Right cardiac atrium (tissue), 5 donors: ENCODE measurements around the gene SYT1. TPM values are rescaled to one million over a fixed set of nuclear protein-coding genes. Genes with fewer than 3 reads are reported as not detected.
A peak's percentile ranks its signal among the peaks of the same experiment; 100 is the strongest.
"Not testable (repeated sequence)": the region's sequence is repeated elsewhere in the genome, so short reads cannot be mapped to it uniquely, and the experiment has no call there.

Source experiments
- ATAC-seq, 2 donors: fragments of 200-7000 bp; cut with Tn5 transposase; one replicate each; pipeline versions ENCODE4 v1.8.0 to v1.9.1; 2020; ENCODE audit warnings: moderate library complexity in 2 of 2, mild to moderate bottlenecking in 1 of 2
- DNase-seq, 3 donors: peaks; one replicate each; pipeline ENCODE4 v3.0.0-alpha.2; 2020
- H3K27ac ChIP-seq: one replicate; pipeline ENCODE4 v1.5.1; 2013; ENCODE audit warnings: mild to moderate bottlenecking, low read length, control low read depth, moderate library complexity
- H3K27me3 ChIP-seq: one replicate; pipeline ENCODE4 v1.6.1; 2013; ENCODE audit not compliant: control insufficient read depth, insufficient read depth
- H3K4me1 ChIP-seq: one replicate; pipeline ENCODE4 v1.6.1; 2013; ENCODE audit warnings: low read length; ENCODE audit not compliant: control insufficient read depth, insufficient read depth
- H3K4me3 ChIP-seq: one replicate; pipeline ENCODE4 v1.5.1; 2013; ENCODE audit warnings: low read length, control low read depth
- H3K9me3 ChIP-seq: one replicate; pipeline ENCODE4 v1.6.1; 2013; ENCODE audit warnings: low read length; ENCODE audit not compliant: control insufficient read depth
- WGBS: extraction: QIAGEN DNeasy Blood & Tissue Kit; methylation state at CpG from one replicate; pipeline ENCODE4 v1.1.7; 2013; 5-methylcytosine and 5-hydroxymethylcytosine counted together
- intact Hi-C, 4 donors: fragments of 100-400 bp; cut with DNase I; formaldehyde crosslinking; loops; one replicate each; pipeline versions ENCODE4 v1.11.0 to v1.14.0; 2022 to 2023
- long read RNA-seq, 4 donors: library from polyadenylated mRNA; unstranded; transcript quantifications; one replicate each; pipeline ENCODE4 v2.0.0, GENCODE V29; 2020 to 2021
- polyA plus RNA-seq: library from polyadenylated mRNA; stranded (reverse); fragments of 200-250 nt; gene quantifications from one replicate; pipeline ENCODE4 v1.2.3, GENCODE V29; 2013
- total RNA-seq, 4 donors: library from RNA; stranded (reverse); fragmentation: NEBNext Ultra II Directional; extraction: Animal tissue kit (Norgen Biotek cat#: 25700); gene quantifications; one replicate each; pipeline ENCODE4 v1.2.1, GENCODE V29; 2021
- donor health status: healthy with polysubstance abuse.
- donor health status: DM: no; HTN: yes; CAD: no.
- donor health status: DM: no; HTN: no; CAD: no.
- donor health status: DM: no; HTN: yes; CAD: no; lungs with severe emphysema.
- donor health status: DM: yes; HTN: yes; CAD: no.

SYT1 gene
- total RNA-seq (under 1 TPM in 3 of 4 donors, not detected in 1; 0.23 to 0.53 (median 0.32) TPM), polyA plus RNA-seq (0.20 TPM)
- long read RNA-seq, donor 1, result 0 reads
- long read RNA-seq, donor 2, result 0 reads
- long read RNA-seq, donor 3, result 0 reads
- long read RNA-seq, donor 4, result 0 reads

DNA sequence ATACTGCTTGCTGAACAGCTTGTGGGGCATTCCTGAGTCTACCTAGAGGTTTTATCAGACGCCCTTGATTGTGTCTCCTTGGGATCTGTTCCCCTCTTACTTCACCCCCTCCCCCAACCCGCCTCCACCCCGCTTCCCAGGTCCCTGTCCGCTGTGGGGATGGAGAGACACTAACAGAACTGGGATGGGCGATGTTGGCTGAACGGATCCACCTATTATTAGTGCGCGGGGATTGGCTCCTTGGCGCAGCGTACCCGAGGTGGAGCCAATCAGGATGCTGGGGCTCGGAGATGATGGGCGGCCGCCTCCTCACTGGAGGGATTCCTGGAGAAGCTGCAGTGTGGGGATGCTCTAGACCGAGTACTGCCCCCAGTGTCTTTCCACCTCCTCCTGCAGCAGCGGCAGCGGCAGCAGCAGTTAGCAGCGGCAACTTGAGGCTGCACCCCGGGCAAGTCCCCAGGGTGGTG, at the start of gene SYT1:
TSS of gene SYT1 (plus strand) at position 372 of the 467 bp plus-strand sequence.
- Histone ChIP-seq H3K9me3 (no peaks in the 10 kb centered on the region), H3K27me3 (no peaks in the 10 kb centered on the region), H3K4me3 (peak within 1 kb of the TSS; percentile 72), H3K4me1 (peaks cover 4% of the 10 kb centered on the region), H3K27ac (no peak within 1 kb of the TSS)
- intact Hi-C loops, result no loop called here
- ATAC-seq (peak; percentile 37 to 55), DNase-seq (peak; percentile 15 to 54 (median 48))
- WGBS, result under 1% methylated on average over 19 of the region's 19 CpGs

DNA sequence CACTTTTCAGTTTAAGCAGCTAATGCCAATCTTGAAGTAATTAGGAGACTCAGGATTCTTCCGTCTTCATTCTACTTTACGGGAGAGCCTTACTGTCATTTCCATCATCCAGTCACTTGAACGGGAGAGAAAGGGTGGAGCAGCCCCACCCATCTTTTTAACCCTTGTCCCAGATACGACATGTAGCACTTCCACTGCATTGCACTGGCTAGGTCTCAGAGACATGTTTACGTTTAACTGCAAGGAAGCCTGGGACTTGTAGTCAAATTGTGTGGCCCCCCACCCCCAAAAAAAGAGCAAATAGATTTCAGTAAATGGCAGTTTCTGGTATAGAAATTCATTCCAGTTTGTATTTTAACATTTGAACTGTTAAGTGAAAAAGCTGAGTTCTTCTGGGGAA, 46.1 kb upstream of the SYT1 start:
- 28% methylated on average over 5 of the region's 5 CpGs for WGBS
- DNase-seq (no peak), ATAC-seq (no peak)
- Histone ChIP-seq H3K27me3 (no peaks in the 10 kb centered on the region), H3K27ac (no peak overlapping the region), H3K4me3 (no peak overlapping the region), H3K4me1 (no peaks in the 10 kb centered on the region), H3K9me3 (no peaks in the 10 kb centered on the region)
- intact Hi-C loops, result no loop called here

DNA sequence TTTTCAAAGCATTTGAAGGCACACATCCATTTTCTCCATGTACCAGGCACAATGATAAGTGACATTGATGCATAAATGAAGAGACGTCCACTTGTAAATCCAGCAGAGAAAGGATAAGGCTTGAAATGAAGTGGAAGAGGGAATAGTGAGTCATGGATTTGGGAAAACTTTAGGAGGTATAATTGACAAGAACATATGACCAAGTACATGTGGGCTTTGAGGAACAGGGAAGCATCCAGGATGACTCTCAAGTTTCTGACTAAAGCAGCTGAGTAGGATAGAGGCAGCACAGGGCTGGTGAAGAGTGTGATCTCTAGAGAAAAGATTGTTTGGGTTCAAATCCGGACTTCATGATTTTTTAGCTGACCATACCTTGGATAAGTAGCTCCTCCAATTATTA, 43.6 kb upstream of the SYT1 start:
- intact Hi-C loops, result no loop called here
- Histone ChIP-seq H3K27me3 (no peaks in the 10 kb centered on the region), H3K9me3 (no peaks in the 10 kb centered on the region), H3K27ac (no peak overlapping the region), H3K4me3 (no peak overlapping the region), H3K4me1 (no peaks in the 10 kb centered on the region)
- 67% methylated on average over 2 of the region's 2 CpGs for WGBS
- DNase-seq, result no peak
- ATAC-seq, result no peak

- H3K4me1 ChIP-seq, result no peaks in the 10 kb centered on the region
- no peak for ATAC-seq
- intact Hi-C loops, result no loop called here
- no peak overlapping the region for H3K4me3 ChIP-seq
- H3K27ac ChIP-seq, result no peak overlapping the region
- DNase-seq, result no peak
- H3K27me3 ChIP-seq, result no peaks in the 10 kb centered on the region
- no peaks in the 10 kb centered on the region for H3K9me3 ChIP-seq
Measured at GRCh38 chr12:78824918-78825317, 39.7 kb upstream of the SYT1 start.

GRCh38 chr12:78829690-78830089, 34.9 kb upstream of the SYT1 start:
- H3K27me3 ChIP-seq, result no peaks in the 10 kb centered on the region
- H3K27ac ChIP-seq, result no peak overlapping the region
- DNase-seq (no peak), ATAC-seq (no peak)
- H3K4me1 ChIP-seq, result no peaks in the 10 kb centered on the region
- intact Hi-C loops, result no loop called here
- 78% methylated on average over 2 of the region's 2 CpGs for WGBS
- H3K4me3 ChIP-seq, result no peak overlapping the region
- no peaks in the 10 kb centered on the region for H3K9me3 ChIP-seq

GRCh38 chr12:78835493-78835892, 29.1 kb upstream of the SYT1 start:
- Histone ChIP-seq H3K27me3 (no peaks in the 10 kb centered on the region), H3K27ac (no peak overlapping the region), H3K4me1 (no peaks in the 10 kb centered on the region), H3K4me3 (no peak overlapping the region), H3K9me3 (no peaks in the 10 kb centered on the region)
- DNase-seq (no peak), ATAC-seq (no peak)
- intact Hi-C loops, result no loop called here
- WGBS, result 88% methylated on average over 6 of the region's 6 CpGs

- intact Hi-C loops, DNase-seq, H3K4me3 ChIP-seq, H3K4me1 ChIP-seq, H3K27me3 ChIP-seq, H3K27ac ChIP-seq, H3K9me3 ChIP-seq, ATAC-seq: not testable (repeated sequence)
- WGBS, result 84% methylated on average over 7 of the region's 7 CpGs
Measured at GRCh38 chr12:78840518-78841019, 24.0 kb upstream of the SYT1 start.

GRCh38 chr12:78853231-78853630, 11.3 kb upstream of the SYT1 start:
- H3K27me3 ChIP-seq, result no peaks in the 10 kb centered on the region
- no peaks in the 10 kb centered on the region for H3K4me1 ChIP-seq
- no peaks in the 10 kb centered on the region for H3K9me3 ChIP-seq
- H3K27ac ChIP-seq, result no peak overlapping the region
- intact Hi-C loops, result no loop called here
- no peak overlapping the region for H3K4me3 ChIP-seq
- no peak for ATAC-seq
- DNase-seq, result no peak

DNA sequence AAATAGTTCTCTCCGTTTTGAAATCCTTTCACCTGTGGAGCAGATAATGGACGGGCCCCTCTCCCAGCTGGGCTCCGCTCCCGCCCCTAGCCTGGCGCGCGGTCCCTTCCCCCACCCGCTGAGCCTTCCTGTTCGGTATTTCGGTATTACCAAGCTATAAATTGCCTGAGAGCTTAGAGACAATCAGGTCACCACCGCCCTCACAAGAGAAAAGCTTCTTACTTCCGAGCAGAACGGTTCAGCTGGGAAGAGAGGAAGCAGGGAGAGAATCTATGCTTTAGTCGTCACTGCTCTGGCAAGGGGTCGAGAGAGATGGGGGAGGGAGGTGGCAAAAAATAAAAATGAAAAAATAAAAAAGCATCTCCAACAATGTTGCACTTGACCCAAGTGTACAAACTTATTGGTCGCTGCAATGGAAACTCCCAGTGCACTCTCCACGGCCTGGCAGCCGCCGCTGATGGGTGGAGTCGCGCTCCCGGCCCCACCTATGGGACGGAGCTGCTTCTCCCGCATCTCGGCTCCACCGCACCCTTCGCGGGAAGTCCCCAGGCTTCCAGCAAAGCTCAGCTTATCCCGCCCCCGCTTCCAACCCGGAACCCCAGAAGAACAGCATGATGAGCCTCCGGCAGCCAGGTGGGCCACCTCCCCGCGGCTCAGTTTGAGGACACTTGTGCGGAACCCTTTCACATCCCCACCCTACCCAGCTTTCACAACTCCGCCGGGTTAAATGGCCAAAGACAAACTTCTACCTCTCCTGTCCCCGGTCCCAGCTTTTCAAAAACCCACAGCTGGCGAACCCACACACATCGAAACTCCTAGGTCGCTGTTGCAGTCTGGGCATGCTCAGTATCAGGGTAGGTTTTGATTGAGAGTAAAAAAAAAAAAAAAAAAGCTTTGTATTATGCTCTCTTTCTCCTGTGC, 832 bp upstream of the SYT1 start:
- H3K27me3 ChIP-seq, result no peaks in the 10 kb centered on the region
- WGBS, result 1% methylated on average over 41 of the region's 41 CpGs
- DNase-seq, result peak; percentile 14 to 62 (median 60)

DNA sequence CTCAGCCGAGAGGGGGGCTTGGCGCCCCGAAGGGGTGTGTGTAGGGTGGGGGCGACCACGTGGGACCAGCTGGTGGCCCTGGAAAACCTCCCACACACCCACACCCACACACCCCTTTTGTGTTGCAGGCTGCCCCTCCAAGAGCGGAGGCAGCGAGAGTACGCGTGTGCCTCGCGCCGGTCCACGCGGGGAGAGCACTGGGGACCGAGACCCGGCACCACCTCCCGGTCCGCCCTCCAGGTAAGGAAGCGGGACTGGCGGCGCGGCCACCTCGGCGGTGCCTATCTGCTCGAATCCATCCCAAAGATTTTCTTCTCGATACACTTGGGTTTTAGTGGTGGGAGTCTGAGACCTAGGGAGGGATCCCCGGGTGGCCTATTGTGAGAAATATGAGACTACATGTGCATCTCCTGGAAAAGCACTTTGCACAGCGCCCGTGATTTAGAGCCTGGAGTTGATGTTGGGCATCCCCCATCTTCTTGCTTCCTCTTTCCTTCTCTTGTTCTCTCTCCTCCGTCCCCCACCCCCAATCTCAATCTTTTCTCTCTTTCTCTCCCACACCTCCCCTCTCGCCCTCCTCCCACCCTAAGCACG, 393 bp downstream of the SYT1 start:
- H3K27me3 ChIP-seq, result no peaks in the 10 kb centered on the region
- H3K27ac ChIP-seq, result no peak overlapping the region
- H3K4me3 ChIP-seq, result peak overlapping the region; percentile 72
- peaks cover 4% of the 10 kb centered on the region for H3K4me1 ChIP-seq
- ATAC-seq, result peak; percentile 29 to 36
- no peaks in the 10 kb centered on the region for H3K9me3 ChIP-seq
- intact Hi-C loops, result no loop called here
- 3% methylated on average over 31 of the region's 32 CpGs for WGBS
- DNase-seq, result peak; percentile 4 to 37 (median 31)

More for the DNA sequence above, 832 bp upstream of the SYT1 start:
- Histone ChIP-seq H3K4me3 (peak overlapping the region; percentile 72), H3K4me1 (peaks cover 4% of the 10 kb centered on the region), H3K9me3 (no peaks in the 10 kb centered on the region), H3K27ac (no peak overlapping the region)
- intact Hi-C loops, result no loop called here
- peak; percentile 57 to 69 for ATAC-seq

DNA sequence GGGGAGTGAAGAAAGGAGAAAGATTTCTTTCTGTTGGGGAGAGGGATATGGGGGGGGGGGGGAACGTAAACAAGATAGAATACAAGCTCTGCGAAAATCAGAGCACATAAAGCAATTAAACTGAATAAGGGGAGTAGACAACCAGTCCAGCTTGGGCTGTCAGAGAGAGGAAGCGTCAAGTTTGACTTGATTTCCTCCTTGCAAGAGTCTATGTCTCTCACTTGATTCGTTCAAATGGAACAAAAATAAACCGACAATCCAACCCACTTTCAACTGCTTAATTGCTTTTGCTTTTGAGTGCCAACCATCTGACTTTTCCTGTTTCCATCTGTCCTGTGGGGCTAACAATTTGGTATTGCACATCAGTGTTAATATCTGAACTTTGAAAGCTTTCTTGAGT, 942 bp downstream of the SYT1 start:
- no peak for ATAC-seq
- intact Hi-C loops, result no loop called here

More for the DNA sequence above, 942 bp downstream of the SYT1 start:
- 10% methylated on average over 5 of the region's 5 CpGs for WGBS
- H3K4me3 ChIP-seq, result no peak overlapping the region
- DNase-seq, result no peak
- no peak overlapping the region for H3K27ac ChIP-seq
- no peaks in the 10 kb centered on the region for H3K9me3 ChIP-seq
- no peaks in the 10 kb centered on the region for H3K27me3 ChIP-seq
- H3K4me1 ChIP-seq, result peaks cover 4% of the 10 kb centered on the region
